ENCODE data around the gene SLC15A3.

GRCh38 chr11:60900673-60901404 is 51.1 kb downstream of the SLC15A3 start:
- TF ChIP-seq POLR2AphosphoS5 (IDR thresholded peaks at IDR 0.05), result no peak
- TF ChIP-seq POLR2A (IDR thresholded peaks at IDR 0.05), result no peak
- no peak for TF ChIP-seq CTCF (IDR thresholded peaks at IDR 0.05)
- TF ChIP-seq EP300 (IDR thresholded peaks at IDR 0.05), result no peak
